Measurements from ENCODE around the gene VAC14. TPM values are rescaled to one million over a fixed set of nuclear protein-coding genes. Genes with fewer than 3 reads are reported as not detected.

Gene VAC14
- total RNA-seq, 1 donor from 2014 or later: 16.1 TPM

- H3K27me3 ChIP-seq: no peaks in the 10 kb centered on the region
- peaks cover 34% of the 10 kb centered on the region for H3K4me1 Mint-ChIP-seq
- H3K36me3 ChIP-seq: no peaks in the 10 kb centered on the region
- no peaks in the 10 kb centered on the region for H3K9me3 ChIP-seq (ENCODE audit: low read depth)
- DNase-seq (ENCODE audit: low spot score): no peak
- H3K27ac Mint-ChIP-seq: peak overlapping the region; percentile 63
- no peak overlapping the region for H3K4me2 ChIP-seq
- H2AFZ ChIP-seq (replicated peaks): no peak overlapping the region
- H3K9ac ChIP-seq: no peak overlapping the region
- H4K20me1 ChIP-seq (ENCODE audit: low read depth): peaks cover 21% of the 10 kb centered on the region
- H3K79me2 ChIP-seq (ENCODE audit: low read depth): no peaks in the 10 kb centered on the region
- no peak overlapping the region for H3K4me3 Mint-ChIP-seq
- H3K27me3 Mint-ChIP-seq (ENCODE audit: insufficient read depth, low read depth): peaks cover 4% of the 10 kb centered on the region
- H3F3A ChIP-seq (ENCODE audit: low read depth): no peaks in the 10 kb centered on the region
- no peak overlapping the region for H3K4me3 ChIP-seq
- TF ChIP-seq EZH2 (IDR thresholded peaks at IDR 0.05) (no peak), CTCF (IDR thresholded peaks at IDR 0.05) (no peak), EZH2phosphoT487 (IDR thresholded peaks at IDR 0.05) (no peak)
- peaks cover 3% of the 10 kb centered on the region for H3K36me3 Mint-ChIP-seq
- no peaks in the 10 kb centered on the region for H3K4me1 ChIP-seq
- no peak overlapping the region for H3K27ac ChIP-seq
- no peaks in the 10 kb centered on the region for H3K9me3 Mint-ChIP-seq
Observed at GRCh38 chr16:70702624-70703023, 98.3 kb downstream of the VAC14 start.

GRCh38 chr16:70701998-70702397 lies 99.0 kb downstream of the VAC14 start:
- DNase-seq (ENCODE audit: low spot score): no peak
- Histone ChIP-seq H3K27ac (no peak overlapping the region), H3K79me2 (ENCODE audit: low read depth) (no peaks in the 10 kb centered on the region), H3K4me1 (no peaks in the 10 kb centered on the region), H3F3A (ENCODE audit: low read depth) (no peaks in the 10 kb centered on the region), H3K9me3 (ENCODE audit: low read depth) (no peaks in the 10 kb centered on the region), H3K27me3 (no peaks in the 10 kb centered on the region), H3K4me3 (no peak overlapping the region), H3K9ac (no peak overlapping the region), H2AFZ (replicated peaks) (no peak overlapping the region), H4K20me1 (ENCODE audit: low read depth) (peaks cover 21% of the 10 kb centered on the region), H3K36me3 (no peaks in the 10 kb centered on the region), H3K4me2 (no peak overlapping the region)
- Mint-ChIP-seq H3K4me3 (no peak overlapping the region), H3K27ac (peak overlapping the region; percentile 98), H3K4me1 (peaks cover 31% of the 10 kb centered on the region), H3K36me3 (peaks cover 3% of the 10 kb centered on the region), H3K27me3 (ENCODE audit: insufficient read depth, low read depth) (peaks cover 6% of the 10 kb centered on the region), H3K9me3 (no peaks in the 10 kb centered on the region)
- TF ChIP-seq EZH2 (IDR thresholded peaks at IDR 0.05) (no peak), EZH2phosphoT487 (IDR thresholded peaks at IDR 0.05) (no peak), CTCF (IDR thresholded peaks at IDR 0.05) (no peak)

- Histone ChIP-seq H2AFZ (replicated peaks) (no peak overlapping the region), H3K79me2 (ENCODE audit: low read depth) (no peaks in the 10 kb centered on the region), H3K4me1 (no peaks in the 10 kb centered on the region), H3K9me3 (ENCODE audit: low read depth) (no peaks in the 10 kb centered on the region), H3K27ac (no peak overlapping the region), H3K36me3 (no peaks in the 10 kb centered on the region), H4K20me1 (ENCODE audit: low read depth) (peaks cover 21% of the 10 kb centered on the region), H3K4me2 (no peak overlapping the region), H3K9ac (no peak overlapping the region), H3K27me3 (no peaks in the 10 kb centered on the region), H3K4me3 (no peak overlapping the region), H3F3A (ENCODE audit: low read depth) (no peaks in the 10 kb centered on the region)
- TF ChIP-seq CTCF (IDR thresholded peaks at IDR 0.05) (no peak), EZH2 (IDR thresholded peaks at IDR 0.05) (no peak), EZH2phosphoT487 (IDR thresholded peaks at IDR 0.05) (no peak)
- Mint-ChIP-seq H3K4me3 (no peak overlapping the region), H3K36me3 (peaks cover 3% of the 10 kb centered on the region), H3K9me3 (no peaks in the 10 kb centered on the region), H3K4me1 (peaks cover 30% of the 10 kb centered on the region), H3K27ac (peak overlapping the region; percentile 98), H3K27me3 (ENCODE audit: insufficient read depth, low read depth) (peaks cover 6% of the 10 kb centered on the region)
- DNase-seq (ENCODE audit: low spot score): no peak
Observed at GRCh38 chr16:70701596-70701995, 99.4 kb downstream of the VAC14 start.
